NCI-H748 treated with DMSO at 0.1 percent for 48 hours (cell line): Measurements from ENCODE around the gene CCBE1.
A peak's percentile ranks its signal among the peaks of the same experiment; 100 is the strongest.

Source experiments
- DNase-seq: peaks from one replicate; lab custom pipeline; 2025; lab: John Stamatoyannopoulos, UW

The CCBE1 gene

DNA sequence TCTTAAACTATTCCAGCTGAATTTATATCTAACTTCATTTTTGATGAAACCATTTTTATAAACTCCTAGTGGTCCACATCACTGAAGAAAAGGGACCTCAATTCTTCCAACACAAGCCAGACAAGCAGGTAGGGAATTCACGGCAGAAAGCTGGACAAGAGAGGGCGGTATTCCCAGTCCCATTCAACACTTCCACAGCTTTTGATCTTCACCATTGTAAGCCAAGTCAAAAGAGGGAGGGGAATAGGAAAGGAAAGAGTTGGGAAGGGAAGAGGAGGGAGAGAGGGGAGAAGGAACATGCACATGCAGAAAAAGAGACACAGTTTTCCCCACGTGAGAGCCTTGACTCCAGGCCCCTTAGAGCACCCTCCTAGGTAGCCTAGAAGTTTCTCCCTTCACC is 77.4 kb downstream of the CCBE1 start:
- no peak for DNase-seq

DNA sequence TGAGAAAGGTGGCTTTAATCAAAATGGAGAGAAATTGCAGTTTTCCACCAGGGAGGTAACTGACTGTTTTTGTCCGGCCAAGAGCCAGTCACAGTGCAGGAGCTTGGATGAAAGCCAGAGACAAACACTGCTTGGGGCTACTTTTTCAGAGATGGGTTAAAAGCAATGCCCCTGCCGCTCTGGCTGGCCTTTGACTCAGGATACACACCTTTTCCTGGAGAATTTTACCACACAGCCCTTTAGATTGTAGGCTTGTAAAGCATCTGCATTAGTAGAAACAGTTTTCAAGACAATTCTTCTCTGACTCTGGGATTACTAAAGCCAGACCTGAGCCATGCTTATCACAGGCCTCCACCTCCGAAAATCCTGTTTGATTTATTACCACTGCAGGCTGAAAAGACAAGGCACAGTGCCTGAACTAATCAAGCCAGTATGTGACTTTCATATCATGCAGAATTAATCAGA is 79.7 kb downstream of the CCBE1 start:
- DNase-seq, result no peak

DNA sequence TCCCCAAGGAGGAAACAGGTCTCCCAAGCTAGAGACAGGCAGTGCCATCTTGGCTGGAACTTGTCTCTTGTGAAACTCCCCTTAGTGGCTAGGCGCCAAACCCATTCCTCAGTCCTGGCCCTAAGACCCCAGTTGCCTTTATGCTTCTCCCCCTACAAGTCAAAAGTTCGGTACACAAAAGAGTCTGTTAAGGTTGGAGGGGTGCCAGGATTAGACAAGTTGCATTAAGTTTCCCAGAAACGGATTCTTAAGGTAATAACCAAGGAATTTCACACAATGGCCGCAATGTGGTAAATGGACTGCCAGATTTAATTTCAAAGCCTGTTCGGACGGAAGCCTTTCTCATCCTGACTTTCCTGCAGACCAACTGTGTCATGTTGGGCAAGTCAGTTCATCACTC is 80.7 kb downstream of the CCBE1 start:
- DNase-seq, result no peak

DNA sequence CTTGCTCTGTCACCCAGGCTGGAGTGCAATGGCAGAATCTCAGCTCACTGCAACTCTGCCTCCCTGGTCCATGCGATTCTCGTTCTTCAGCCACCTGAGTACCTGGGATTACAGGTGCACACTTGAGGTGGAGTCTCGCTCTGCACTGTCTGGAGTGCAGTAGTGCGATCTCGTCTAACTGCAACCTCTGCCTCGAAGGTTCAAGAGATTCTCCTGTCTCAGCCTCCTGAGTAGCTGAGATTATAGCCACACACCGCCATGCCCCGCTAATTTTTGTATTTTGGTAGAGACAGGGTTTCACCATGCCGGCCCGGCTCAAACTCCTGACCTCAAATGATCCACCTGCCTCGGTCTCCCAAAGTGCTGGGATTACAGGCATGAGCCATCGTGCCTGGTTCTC is 83.3 kb downstream of the CCBE1 start:
- DNase-seq, result no peak

DNA sequence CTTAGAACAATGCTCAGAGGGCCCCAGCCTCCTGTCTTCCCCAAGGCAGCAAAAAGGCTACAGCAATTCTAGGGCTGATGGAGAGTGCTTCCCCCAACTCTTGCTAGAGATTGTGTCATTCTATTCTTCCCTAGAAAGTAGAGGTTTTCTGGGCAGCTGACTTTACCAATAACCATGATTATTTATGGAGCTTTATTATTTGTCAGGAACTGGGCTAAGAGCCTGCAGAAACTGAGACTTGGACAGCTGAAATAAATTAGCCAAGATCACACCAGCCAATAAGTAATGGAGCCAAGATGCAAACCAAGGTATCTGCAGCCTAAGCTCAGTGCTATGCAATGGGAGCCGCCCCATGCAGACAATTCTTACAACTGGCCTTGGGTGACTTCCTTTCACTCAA is 84.8 kb downstream of the CCBE1 start:
- DNase-seq, result no peak

DNA sequence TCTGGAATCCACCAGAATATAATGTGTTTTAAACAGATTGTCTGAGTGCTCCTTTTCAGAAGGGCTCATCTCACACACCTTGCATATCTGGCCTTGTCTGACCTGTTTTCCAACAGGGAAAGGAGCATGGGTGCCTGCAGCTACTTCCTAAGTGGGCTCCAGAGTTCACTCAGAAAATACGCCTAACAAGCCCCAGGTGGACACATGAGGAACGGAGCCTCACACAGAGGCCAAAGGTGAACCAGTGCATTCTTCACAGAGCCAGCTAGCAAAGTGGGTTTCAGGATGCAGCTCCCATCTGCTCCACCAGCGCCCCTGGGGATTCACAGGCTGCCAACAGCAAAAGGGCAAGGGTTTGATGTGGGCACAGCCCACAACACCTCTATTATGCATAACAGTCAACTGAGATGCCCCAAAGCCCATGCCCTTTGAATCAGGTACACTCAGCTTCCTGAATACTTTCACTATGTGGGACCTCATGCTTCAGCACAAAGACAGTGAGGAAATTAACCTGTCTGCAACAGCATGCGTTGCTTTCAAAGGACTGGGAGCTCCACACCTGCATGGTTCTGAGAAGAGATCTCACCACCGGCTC is 86.6 kb downstream of the CCBE1 start:
- no peak for DNase-seq

DNA sequence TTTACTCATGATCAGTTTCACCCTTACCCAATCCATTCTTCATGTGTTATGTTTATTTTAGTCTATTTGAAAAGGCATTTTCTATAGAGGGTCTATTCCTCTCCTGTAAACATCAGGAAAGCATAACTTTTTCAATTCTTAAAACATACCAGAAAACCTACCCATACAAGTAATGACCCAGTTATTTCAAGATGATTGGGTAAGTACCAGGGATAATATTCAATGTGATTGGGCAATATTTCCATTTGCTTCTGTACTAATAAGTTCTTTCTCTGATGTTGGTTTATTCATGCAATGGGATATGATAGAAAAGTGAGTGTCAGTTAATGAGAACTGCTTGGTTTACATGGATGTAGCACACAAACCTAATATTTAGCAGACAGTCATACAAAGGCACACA is 87.6 kb downstream of the CCBE1 start:
- DNase-seq, result no peak

DNA sequence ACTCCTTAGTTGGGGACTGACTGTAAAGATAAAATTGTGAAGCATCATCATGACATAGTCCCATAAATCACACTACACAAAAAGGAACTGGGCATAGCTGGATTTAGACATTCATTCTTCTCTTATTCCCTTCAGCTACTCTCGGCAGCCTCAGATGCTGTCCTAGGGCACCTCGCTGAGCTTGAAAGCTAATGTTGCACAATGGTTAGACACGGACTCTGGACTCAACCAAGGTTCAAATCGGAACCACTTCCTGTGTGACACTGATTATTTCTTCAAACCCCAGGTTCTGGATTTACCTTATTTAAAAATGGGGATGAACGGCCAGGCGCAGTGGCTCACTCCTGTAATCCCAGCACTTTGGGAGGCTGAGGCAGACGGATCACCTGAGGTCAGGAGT is 89.8 kb downstream of the CCBE1 start:
- no peak for DNase-seq

DNA sequence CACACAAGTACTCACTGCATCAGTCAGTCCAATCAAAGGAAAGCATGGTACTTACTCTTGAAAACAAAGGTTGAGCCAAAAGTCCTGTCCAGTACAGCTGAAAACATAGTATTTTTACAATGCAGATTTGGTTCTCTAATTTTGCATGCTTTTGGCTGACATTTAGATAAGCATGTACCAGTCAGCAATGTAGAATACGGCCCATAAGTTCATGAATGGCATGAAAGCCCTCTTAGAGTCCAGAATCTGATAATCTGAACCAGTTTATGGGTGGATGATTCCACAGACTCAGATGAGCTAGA is 90.2 kb downstream of the CCBE1 start:
- no peak for DNase-seq

DNA sequence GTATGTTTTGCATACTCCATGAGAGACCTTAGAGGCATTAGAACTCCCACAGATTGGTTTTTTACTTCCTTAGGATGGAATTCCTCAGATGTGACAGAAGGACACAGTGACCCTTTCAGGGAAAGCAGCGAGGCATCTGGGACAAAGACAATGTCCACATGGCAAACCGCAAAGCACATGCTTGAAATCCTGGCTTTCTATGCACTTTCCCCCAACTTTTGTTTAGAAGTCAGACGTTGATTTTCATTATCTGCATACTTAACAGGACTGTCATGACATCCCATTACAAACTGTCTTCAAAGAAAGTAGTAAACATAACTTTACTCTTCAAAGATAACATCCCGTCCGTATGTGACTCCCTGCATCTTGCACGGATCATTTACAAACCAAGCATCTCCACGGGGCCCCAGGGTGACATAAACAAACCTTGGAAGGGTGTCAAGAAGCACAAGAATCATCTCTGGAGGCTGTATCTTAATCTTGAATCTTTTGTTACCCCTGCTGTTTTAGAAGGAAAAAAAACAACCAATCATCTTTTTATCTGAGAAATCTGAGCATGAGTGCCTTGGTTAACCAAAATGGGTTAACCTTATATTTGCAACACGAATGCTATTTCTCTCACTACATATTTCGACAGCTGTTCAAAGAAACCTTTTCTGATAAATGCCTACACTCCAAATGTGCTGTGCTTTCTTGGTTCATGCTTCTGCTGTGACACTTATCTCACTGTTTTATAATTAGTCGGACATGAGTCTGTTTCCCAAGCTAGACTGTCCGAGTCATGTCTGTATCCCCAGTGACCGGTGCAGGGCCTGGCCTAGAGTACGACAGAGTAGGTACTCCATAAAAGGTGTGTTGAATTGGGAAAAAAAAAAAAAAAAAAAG is 90.8 kb downstream of the CCBE1 start:
- DNase-seq, result no peak

DNA sequence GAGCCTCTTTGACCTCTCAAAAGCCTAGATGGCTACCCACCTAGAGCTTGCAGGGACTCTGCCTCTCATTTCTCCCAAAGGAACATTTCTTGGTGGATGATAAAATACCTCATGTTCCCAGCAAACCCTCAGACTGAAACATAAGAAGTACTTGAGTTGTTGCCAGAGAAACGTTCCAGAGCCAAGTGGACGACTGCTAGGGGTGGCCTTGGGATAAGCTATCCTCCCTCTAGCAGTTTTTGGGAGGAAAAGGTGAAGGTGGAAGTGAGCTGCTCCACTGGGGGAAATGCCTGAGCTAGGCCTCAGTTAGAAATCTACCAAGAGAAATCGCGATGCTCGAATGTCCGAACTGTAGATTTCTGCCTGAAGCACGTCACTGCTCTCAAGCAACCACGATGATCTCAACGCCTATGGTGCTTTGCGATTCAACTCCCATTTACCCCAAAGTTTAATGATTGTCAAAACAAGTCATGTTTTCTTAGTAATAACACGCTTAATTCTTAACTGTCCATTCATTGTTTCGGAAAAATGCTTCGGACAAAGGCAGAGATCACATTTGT is 91.5 kb downstream of the CCBE1 start:
- no peak for DNase-seq

DNA sequence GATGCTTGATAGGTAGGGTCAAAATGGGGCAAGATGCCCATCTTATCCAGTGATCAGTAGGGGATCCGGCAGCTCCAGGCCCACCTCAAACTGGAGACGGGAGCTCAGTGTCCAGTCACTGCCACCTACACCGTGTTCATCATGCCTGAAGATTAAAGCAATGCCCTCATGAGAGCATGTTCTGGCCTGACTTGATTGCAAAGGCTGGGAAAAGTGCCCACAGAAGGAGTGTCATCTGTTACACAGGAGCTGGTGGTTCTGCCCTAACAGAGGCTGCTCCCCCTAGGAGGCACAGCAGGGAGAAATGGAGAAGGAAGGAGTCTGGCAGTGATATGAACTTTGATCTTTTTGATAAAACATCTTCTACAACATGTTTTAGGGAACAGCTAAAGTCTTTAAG is 92.3 kb downstream of the CCBE1 start:
- DNase-seq, result no peak

DNA sequence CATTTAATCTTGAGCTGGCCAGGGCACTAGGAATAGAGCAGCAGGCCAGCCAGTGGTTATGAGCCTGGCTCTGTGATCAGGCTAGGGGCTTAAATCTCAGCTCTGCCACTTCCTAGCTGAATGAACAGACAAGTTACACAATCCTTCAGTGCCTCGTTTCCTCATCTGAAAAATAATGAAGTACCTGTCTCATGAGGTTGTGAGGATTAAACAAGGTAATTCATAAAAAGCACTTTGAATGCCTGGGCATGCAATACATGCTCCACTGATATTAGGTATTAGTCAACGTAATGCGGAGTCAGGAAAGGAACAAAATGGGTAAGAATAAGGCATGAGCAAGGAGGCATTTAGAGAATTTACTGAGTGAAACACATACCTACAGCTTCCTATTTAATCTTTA is 100.2 kb downstream of the CCBE1 start:
- DNase-seq, result no peak

DNA sequence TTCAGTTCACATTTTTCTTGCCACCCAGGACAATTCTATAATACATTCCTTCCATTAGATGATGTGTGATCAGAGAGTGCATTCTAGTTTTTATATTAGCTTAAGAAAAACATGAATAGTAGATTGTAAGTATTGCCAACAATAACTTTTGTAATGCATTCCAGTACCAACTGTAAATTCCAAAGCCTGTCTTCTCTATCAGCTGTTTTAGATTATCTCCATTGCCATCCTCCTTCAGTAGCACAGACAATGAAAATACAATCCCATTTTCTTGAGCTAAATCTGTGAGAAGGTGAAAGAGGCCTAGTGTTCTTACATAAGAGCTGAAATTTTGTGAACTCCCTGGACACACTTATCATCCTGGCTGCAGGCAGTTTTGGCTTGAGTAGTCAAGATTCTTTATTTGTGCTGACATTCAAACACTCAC is 103.9 kb downstream of the CCBE1 start:
- DNase-seq, result no peak

DNA sequence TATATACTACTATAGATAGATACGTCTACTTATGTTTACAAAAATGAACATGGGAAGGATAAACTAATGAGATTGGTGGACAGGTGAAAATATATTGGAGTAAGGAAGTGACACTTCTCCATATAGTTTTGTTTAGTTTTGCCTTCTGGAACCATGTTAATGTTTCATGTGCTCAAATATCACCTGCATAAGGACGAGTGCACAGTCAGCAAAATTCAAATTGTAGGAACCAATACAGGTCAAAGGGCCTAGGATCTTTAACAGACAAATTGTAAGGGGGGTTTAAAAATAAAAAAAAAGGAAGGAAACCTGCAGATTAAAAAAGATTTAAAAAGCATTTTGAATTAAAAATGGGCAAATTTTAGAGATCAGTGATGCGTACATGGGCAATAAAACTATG is 104.6 kb downstream of the CCBE1 start:
- DNase-seq, result no peak

DNA sequence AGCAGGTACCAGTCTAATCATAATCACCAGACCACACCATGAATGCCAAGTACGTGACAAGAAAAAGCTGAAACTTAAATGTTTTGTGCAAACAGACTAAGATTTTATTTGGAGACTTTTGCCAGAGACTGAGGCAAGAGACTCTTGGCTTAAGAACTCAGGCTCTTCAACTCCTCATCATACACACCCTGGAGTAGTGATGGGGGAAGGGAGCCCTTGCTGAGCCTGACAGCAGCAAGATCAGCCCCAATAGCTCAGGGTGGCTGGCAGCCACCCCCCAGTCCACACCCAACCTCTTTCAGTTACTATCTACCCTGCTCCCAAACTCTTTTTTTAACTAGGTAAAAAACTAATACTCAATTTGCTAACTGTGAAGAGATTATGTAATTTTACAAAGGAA is 114.8 kb downstream of the CCBE1 start:
- DNase-seq, result no peak

DNA sequence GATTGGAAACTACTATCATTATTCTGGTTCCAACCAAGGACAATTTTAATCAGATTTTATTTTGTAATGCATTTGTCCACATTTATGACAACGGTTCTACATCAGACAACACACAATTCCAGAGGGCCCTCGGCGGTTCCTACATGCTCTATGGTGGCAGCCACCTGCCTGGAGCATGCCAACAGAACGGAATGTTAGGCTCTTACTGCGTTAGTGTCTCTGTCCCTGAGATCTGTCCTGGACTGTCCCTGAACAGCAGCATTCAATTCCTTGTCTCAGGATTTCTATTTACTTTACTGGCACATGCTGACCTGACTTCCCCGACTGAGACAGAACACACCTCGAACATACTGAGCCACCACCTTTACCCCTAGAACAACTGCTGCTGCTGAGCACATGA is 117.7 kb downstream of the CCBE1 start:
- DNase-seq, result no peak

DNA sequence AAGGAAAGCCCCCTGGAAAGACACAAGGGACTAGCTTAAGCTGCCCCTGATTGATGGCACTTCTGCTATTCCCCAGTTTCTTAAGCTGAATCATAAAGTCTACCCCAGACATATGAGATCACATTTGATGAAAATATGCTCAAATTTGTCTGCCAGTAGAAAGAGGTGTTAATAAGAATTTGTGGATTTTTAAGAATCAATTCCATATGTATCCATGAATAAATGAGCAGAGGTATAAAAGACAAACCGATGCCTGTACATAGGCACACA is 119.9 kb downstream of the CCBE1 start:
- DNase-seq, result no peak

DNA sequence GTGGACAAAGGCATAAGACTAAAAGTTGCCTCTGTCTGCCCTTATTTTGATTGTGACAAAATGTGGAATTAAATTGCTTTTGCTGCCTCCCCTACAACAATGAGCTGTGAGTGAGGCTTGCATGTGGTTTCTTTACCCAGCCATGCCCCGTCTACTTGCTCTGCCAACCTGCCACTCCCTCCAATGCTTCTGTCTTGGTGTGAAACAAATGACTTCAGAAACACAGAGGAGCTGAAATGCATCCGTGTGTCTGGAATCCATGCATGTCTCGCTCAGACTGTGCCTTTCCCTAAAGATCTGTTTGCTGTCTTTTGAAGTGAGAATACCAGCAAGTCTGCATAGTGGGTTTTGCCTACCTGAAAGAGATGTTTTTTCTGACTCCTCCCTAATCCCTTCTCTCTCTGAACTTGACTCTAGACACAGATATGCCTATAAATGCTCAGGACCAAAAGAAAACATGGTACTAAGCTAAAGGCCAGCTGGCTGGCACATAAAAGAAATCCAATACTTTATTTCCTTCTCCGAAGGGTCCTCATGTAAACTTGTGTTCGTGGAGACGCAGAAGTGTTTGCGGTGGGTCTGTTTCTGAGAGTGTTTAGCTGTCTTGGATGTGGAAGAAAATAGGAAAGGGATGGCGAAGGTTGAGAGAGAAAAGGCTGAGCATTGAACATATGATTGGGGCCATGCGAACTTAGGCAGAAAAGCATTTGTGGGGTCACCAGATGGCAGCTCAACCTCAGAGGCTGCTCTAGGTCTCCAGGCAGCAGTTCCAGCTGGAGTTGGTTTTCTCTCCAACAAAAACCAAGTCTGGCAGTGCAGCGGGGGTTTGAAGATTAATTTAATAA is 120.5 kb downstream of the CCBE1 start:
- no peak for DNase-seq

DNA sequence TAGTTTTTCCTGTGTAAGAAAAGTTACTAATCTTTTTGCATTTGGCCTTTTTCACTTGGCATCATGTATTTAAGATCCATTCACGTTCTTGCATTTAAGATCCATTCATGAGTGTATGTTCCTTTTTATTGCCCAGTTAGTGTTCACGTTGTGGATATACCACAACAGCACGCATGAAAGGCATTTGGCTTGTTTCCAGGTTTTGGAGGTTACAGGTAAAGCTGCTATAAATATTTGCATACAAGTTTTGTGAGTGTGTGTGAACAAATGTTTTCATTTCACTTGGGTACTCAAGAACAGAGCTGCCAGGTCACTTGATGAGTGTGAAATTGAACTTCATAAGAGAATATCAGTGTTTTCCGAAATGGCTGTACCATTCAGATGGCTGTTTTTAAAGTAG is 121.2 kb downstream of the CCBE1 start:
- DNase-seq, result peak; percentile 11

DNA sequence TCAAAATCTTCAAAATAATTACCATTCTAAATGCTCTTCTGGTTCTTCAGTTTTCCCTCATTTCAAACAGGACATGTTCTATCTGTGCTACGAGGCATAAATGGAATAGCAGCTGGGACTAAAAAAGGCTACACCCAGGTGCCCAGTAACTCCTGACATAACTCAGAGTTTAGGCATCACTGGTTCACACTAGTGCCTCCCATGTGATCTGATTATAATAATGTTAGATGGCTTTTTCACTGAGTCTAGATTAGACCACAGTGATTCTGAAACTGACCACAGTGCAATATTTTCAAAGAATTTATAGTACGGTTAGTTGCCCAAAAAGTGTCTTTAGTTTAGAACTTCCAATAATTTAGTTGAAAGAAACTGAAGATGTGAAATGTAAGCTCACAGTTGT is 123.3 kb downstream of the CCBE1 start:
- no peak for DNase-seq

DNA sequence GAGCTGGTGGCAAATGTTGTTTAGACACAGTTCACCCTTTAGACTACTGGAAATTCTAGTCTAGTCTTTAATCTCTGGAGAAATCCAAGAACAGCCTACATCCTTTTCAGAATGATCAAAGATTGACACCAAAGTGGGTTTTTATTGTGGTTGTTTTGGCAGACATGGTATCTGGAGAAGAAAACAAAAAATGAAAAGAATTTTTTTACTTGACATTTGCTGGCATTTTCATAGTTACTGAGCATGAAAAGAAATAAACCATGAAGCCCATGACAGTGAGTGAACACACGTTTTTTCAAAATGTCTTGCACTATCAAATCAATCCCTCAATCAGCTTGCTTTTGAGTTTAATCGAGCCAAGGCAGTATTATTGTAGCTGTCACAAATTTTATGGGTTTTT is 125.3 kb downstream of the CCBE1 start:
- DNase-seq, result no peak

DNA sequence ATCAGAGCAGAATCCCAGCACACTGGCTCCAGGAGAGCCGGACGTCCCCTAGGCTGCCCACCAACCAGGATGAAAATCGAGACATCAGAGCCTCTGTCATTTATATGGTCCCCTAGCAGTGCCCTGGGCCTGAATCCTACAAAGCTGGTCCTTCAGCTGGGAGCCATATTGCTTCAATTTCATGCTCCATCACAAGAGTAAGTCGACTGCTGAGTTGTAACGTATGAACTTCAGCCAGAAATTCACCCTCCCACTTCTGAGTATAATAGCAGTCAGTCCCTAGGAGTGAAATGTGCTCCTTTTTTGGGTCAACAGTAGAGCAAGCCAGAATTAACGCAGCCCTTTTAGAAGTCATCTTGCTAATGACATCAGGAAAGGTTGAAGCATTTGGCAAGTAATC is 126.4 kb downstream of the CCBE1 start:
- no peak for DNase-seq
